Amygdala (tissue), 56 donors: ENCODE results near the gene WDFY4.
A peak's percentile ranks its signal among the peaks of the same experiment; 100 is the strongest.
"Not testable (repeated sequence)": the region's sequence is repeated elsewhere in the genome, so short reads cannot be mapped to it uniquely, and the experiment has no call there.

ENCODE experiments used
- DNase-seq, 56 donors: peaks; one replicate each; lab custom pipeline; 2025; lab: John Stamatoyannopoulos, UW

The WDFY4 gene

GRCh38 chr10:48684792-48685623, at the start of gene WDFY4:
WDFY4 (plus strand) TSS chr10:48684873; CDS start chr10:48709733, 24,860 bp downstream.
- peak in 3 of 56 donors; percentile 20 to 36 (median 36) for DNase-seq

GRCh38 chr10:48634984-48635557, 49.6 kb upstream of the WDFY4 start:
- no peak for DNase-seq

- no peak for DNase-seq
These were observed 48.4 kb upstream of the WDFY4 start for GRCh38 chr10:48636231-48636630.

GRCh38 chr10:48636901-48637300, 47.8 kb upstream of the WDFY4 start:
- no peak for DNase-seq

GRCh38 chr10:48638158-48638557, 46.5 kb upstream of the WDFY4 start:
- DNase-seq = no peak

GRCh38 chr10:48638739-48639527, 45.7 kb upstream of the WDFY4 start:
- no peak for DNase-seq

- no peak for DNase-seq
These were observed 45.0 kb upstream of the WDFY4 start for GRCh38 chr10:48639632-48640031.

- DNase-seq = no peak
These were observed 44.3 kb upstream of the WDFY4 start for GRCh38 chr10:48640326-48640725.

- DNase-seq = not testable (repeated sequence)
These were observed 43.5 kb upstream of the WDFY4 start for GRCh38 chr10:48641099-48641690.

GRCh38 chr10:48645600-48645999, 39.1 kb upstream of the WDFY4 start:
- DNase-seq = peak in 1 of 56 donors; percentile 30

- not testable (repeated sequence) for DNase-seq
These were observed 37.6 kb upstream of the WDFY4 start for GRCh38 chr10:48647073-48647472.

- no peak for DNase-seq
These were observed 36.3 kb upstream of the WDFY4 start for GRCh38 chr10:48648172-48648942.

- DNase-seq = peak in 11 of 56 donors; percentile 14 to 52 (median 32)
These were observed 35.2 kb upstream of the WDFY4 start for GRCh38 chr10:48649349-48649944.

GRCh38 chr10:48651293-48651692, 33.4 kb upstream of the WDFY4 start:
- no peak for DNase-seq

- DNase-seq = no peak
These were observed 32.8 kb upstream of the WDFY4 start for GRCh38 chr10:48651839-48652238.

GRCh38 chr10:48652344-48652743, 32.3 kb upstream of the WDFY4 start:
- no peak for DNase-seq

- no peak for DNase-seq
These were observed 31.3 kb upstream of the WDFY4 start for GRCh38 chr10:48653347-48653746.

GRCh38 chr10:48653944-48654698, 30.6 kb upstream of the WDFY4 start:
- no peak for DNase-seq
